Spleen (tissue), 3 donors: Measurements from ENCODE around the gene PITPNM1.

Experiments
- POLR2A ChIP-seq, 3 donors: fragments of 450-650 bp; IDR thresholded peaks; one replicate each; pipeline ENCODE4 v1.5.1; 2017; ENCODE audit warnings: antibody characterized with exemption in 3 of 3, mild to moderate bottlenecking in 1 of 3
- POLR2AphosphoS5 ChIP-seq, 3 donors: sonication (generic); formaldehyde crosslinking; IDR thresholded peaks; one replicate each; pipeline ENCODE4 v1.5.1; 2017; ENCODE audit warnings: antibody characterized with exemption in 3 of 3

DNA sequence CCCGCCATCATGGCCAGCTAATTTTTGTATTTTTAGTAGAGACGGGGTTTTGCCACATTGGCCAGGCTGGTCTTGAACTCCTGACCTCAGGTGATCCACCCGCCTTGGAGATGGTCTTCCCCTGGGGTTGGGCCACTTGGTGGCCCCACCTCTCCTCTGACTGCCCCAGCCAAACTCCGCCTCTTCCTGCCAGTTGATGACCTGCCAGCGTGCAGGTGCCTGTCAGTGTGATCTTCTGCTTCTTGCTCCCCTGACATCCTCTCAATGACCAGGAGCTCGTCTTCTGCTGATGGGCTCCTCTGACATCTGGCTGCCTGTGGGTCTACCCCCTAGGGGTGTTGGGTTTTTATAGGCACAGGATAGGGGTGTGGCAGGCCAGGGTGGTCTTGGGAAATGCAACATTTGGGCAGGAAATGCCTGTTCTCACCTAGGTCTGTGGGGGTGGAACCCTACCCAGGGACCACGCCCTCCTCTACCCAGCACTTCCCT lies 19.2 kb downstream of the PITPNM1 start:
- TF ChIP-seq POLR2A (IDR thresholded peaks at IDR 0.05) (peak in 1 of 3 donors; percentile 60), POLR2AphosphoS5 (IDR thresholded peaks at IDR 0.05) (peak; percentile 55 to 93 (median 77))
